A549 treated with CpdA at 1 μM for 4 hours (cell line): ENCODE measurements around the gene CSMD2. TPM values are rescaled to one million over a fixed set of nuclear protein-coding genes. Genes with fewer than 3 reads are reported as not detected.

Experiments
- total RNA-seq: library from RNA; stranded (reverse); fragments of 200-300 nt; extraction: Qiagen RNA extraction; gene quantifications from 5 replicates; pipeline ENCODE4 v1.2.3, GENCODE V29; 2022; ENCODE audit warnings: low read depth

CSMD2 gene
- total RNA-seq, result 0.01 TPM in 1 of 5 replicates, not detected in the others

GRCh38 chr1:34164771-34165391, at the start of gene CSMD2:
Gene CSMD2, minus strand, starts transcription at chr1:34165230. Its CDS starts 133 bp downstream, at chr1:34165097.

GRCh38 chr1:34176830-34177603, 12.0 kb upstream of the CSMD2 start, which contains the start of gene C1orf94:
Gene C1orf94, plus strand, starts transcription at chr1:34176907. Its CDS starts 883 bp downstream, at chr1:34177790.

GRCh38 chr1:33863779-33864178, 301.3 kb downstream of the CSMD2 start, which contains the start of gene HMGB4:
Gene HMGB4, plus strand, starts transcription at chr1:33864079. Its CDS starts 113 bp downstream, at chr1:33864192.

GRCh38 chr1:33472269-33472980, 692.6 kb downstream of the CSMD2 start, which contains the start of gene ZSCAN20:
Gene ZSCAN20, plus strand, starts transcription at chr1:33472645. Its CDS starts 6,644 bp downstream, at chr1:33479289.

Other genes with a start within 250 kb of the CSMD2 start
- gene C1orf94, start 11.7 kb upstream of the CSMD2 start, total RNA-seq, result 0.02 TPM in 1 of 5 replicates, not detected in the others